Activated CD4-positive, CD25-positive, alpha-beta regulatory T cell treated with anti-CD3 and anti-CD28 coated beads, Interleukin-2, amount 50 U/mL, for 16 hours (primary cell): ENCODE results near the gene CAPN6.

Experiments
- DNase-seq: peaks from one replicate; pipeline ENCODE4 v3.0.0-alpha.2; 2020; ENCODE audit warnings: low read depth, low spot score

Gene CAPN6, protein sequence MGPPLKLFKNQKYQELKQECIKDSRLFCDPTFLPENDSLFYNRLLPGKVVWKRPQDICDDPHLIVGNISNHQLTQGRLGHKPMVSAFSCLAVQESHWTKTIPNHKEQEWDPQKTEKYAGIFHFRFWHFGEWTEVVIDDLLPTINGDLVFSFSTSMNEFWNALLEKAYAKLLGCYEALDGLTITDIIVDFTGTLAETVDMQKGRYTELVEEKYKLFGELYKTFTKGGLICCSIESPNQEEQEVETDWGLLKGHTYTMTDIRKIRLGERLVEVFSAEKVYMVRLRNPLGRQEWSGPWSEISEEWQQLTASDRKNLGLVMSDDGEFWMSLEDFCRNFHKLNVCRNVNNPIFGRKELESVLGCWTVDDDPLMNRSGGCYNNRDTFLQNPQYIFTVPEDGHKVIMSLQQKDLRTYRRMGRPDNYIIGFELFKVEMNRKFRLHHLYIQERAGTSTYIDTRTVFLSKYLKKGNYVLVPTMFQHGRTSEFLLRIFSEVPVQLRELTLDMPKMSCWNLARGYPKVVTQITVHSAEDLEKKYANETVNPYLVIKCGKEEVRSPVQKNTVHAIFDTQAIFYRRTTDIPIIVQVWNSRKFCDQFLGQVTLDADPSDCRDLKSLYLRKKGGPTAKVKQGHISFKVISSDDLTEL

GRCh38 chrX:111270339-111270738 is at the start of gene CAPN6:
Gene CAPN6, minus strand, starts transcription at chrX:111270483. Its CDS starts 6,547 bp downstream, at chrX:111263936.
- no peak for DNase-seq

GRCh38 chrX:111319451-111319850 is 49.2 kb upstream of the CAPN6 start:
- no peak for DNase-seq

GRCh38 chrX:111318901-111319300 is 48.6 kb upstream of the CAPN6 start:
- no peak for DNase-seq

GRCh38 chrX:111309083-111309482 is 38.8 kb upstream of the CAPN6 start:
- no peak for DNase-seq

DNA sequence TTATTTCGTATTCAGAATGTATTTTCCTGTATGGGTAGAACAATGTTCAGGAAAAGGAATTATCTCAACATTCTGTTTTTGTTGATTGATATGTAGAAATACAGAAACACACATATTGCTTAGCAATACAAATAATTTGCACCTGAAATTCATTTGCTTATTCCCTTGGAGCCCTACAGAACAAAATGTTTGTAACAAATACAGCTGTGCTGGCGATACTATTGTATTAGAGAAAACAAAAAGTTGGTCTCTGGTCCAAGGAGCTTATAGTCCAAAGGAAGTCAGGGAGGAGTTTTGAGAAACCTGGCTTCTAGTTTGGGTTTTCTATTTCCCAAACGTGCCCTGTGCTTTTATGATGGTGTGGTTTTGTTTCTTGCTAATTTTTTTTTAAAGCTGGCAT is 37.8 kb upstream of the CAPN6 start:
- DNase-seq, result no peak

DNA sequence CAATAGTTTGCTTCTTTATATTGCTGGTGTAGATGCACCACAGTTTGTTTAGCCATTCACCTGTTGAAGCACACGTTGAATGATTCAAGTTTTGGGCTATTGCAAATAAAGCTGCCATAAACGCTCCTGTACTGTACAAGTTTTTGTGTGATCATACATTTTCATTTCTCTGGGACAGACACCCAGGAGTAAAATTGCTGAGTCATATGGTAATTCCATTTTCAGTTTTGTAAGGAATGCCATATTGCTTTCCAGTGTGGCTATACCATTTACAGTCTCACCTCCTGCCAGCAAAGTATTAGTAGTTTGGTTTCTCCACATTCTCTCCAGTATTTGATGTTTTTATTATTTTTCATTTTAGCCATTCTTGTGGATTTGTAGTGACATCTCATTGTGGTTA is 32.0 kb upstream of the CAPN6 start:
- no peak for DNase-seq

DNA sequence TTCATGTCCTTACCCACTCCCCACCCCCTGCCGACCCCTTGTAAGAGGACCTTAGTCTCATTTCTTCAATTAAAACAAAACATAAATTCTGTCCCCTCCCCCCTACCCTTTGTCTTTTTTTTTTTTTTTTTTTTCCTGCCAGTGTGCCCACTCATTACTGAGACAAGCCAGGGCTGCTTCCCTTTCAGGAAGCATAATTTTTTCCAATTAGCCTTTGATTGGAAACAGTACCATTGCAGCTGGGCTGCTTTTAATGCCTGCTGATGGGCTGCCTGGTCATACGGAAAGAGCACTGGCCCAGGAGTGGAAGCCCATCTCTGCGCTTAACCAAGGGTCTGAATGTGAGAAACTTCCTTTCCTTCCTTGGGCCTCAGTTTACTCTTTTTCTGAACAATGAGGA is 18.6 kb upstream of the CAPN6 start:
- DNase-seq, result no peak

GRCh38 chrX:111284631-111285293 is 14.5 kb upstream of the CAPN6 start:
- DNase-seq, result no peak

DNA sequence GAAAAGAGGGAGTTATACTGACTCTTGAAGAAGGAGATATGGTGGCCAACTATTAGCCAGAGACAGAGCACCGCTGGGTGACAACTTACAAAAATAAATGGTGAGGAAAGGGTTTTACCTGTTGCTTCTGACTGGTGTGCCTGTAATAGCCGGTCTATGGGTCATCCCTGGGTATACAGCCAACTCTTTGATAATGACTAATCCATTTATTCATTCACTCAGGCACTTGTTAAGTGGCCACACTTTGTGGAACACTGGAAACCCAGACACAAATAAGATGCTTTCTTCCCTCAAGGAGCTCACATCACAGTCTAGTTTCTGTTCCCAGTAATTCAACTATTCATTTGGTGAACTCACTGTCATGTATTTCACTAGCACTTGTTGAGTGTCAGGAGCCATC is 13.2 kb upstream of the CAPN6 start:
- DNase-seq, result no peak

DNA sequence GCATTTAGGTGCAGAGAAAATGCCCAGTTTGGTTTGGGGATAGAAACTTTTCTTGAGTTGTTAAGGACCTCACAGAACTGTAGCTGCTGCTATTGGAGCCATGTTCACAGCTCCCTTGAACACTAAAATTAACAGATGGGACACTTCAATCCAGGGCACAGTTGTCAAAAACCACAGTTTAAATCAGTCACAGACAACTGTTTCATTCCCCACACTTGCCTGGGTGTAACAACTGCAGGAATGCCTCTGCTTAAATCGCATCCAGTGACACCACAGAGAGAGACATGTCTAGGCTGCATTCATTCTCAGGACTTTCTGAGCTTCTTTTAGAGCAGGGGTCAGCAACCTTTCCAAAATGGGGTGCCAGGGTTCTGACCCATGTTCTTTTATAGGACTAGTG is 12.7 kb upstream of the CAPN6 start:
- DNase-seq, result no peak

DNA sequence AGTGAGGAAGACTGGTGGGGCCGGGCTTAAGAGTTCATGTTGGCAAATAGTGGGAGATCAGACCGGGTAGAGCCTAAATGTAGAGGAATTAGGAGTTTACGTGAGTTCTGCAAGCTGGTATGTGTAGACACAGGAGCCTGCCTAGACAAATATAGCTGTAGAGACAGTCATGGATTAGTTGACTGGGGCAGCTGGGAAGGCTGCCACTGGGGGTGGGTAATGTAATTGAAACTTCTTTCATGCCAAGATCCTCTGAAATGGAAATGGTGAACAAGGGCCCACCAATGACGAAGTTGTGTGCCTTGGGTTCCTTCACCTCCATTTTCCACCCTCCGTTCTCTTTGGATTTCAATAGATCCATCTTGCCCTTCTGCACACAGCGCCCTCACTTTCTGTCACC is 11.9 kb upstream of the CAPN6 start:
- DNase-seq, result no peak

GRCh38 chrX:111268506-111268905 is 1.8 kb downstream of the CAPN6 start:
- no peak for DNase-seq

GRCh38 chrX:111265486-111265885 is 4.8 kb downstream of the CAPN6 start:
- DNase-seq, result no peak

- DNase-seq, result no peak
These were observed 5.9 kb downstream of the CAPN6 start for GRCh38 chrX:111264385-111264784.

- DNase-seq, result no peak
These were observed 8.2 kb downstream of the CAPN6 start for GRCh38 chrX:111262086-111262485.

- no peak for DNase-seq
These were observed 9.8 kb downstream of the CAPN6 start for GRCh38 chrX:111260451-111260850.

DNA sequence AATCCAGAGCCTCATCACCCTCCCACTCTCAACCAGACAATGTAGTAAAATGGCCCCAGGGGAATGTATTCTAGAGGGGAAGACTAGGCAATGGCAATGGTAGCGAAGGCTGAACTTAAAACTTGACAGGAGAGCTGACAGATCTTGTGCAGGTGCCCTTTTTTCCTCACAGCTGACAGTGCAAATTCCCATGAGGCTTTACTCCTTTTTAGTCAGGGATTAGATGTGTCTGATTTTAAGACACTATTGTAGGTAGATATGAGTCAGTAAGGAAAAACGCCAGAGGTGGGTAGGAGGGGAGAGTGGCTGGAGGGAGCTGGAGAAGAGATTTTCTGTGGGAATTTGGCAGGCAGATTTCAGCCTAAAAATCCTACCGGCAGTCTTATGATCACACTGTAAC is 10.7 kb downstream of the CAPN6 start:
- DNase-seq, result no peak

GRCh38 chrX:111257733-111258132 is 12.6 kb downstream of the CAPN6 start:
- DNase-seq, result no peak

DNA sequence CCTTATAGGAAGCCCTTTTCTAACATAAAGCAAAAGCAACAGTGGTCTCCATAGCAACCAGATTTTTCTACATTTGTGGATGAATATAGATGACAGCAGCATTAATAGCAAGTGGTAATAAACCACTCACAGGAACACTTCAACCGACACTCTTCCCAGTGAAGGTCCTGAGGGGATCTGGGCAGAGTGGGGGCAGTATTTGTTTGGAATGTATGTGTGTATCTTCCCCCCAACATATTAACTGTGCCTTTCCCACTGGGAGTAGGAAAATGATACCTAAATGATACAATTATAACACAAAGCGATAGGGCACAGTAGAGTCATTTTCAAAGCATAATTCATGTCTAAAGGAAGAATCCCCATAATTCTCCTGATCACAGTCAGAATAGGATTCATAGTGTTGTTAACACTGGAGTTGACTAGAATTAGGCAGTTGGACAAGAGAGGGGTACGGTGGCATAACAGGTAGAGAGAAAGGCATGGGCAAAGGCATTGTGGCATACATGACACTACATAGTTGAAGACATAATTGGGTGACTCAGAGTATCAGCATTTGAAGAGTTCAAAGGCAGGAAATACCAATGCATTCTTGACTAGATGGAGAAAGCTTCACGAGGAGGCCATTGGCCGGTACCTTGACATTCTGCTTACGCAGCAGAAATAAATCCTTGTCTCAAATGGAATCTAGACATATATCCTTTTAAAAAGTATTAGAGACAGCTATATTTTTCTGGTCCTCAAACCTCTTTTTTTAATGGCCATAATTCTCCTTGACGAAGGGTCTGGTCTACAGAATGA is 15.2 kb downstream of the CAPN6 start:
- DNase-seq, result no peak

GRCh38 chrX:111244235-111244750 is 26.0 kb downstream of the CAPN6 start:
- no peak for DNase-seq

DNA sequence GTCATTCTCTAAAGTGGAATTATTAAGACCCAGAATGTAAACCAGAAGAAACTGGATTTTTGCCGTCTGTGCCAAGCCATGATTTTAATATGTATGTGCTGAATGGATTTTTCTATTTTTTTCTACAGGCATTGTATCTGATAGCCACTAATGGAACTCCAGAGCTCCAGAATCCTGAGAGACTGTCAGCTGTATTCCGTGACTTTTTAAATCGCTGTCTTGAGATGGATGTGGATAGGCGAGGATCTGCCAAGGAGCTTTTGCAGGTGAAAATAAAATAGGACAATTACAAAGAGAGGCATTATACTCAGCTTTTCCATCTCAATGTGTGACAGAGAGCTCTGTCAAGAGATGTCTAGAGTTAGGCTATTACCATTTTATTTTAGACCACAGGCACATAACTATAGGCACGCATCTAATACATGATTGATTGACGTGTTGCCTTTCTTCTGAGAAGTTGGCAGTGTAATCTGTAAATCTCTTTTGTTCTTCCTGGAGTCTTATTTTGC is 53.9 kb downstream of the CAPN6 start:
- no peak for DNase-seq

GRCh38 chrX:111207851-111208250 is 62.4 kb downstream of the CAPN6 start:
- no peak for DNase-seq
